IMR-90 (cell line): Measurements from ENCODE around the gene SMARCAD1. TPM values are rescaled to one million over a fixed set of nuclear protein-coding genes. Genes with fewer than 3 reads are reported as not detected.

Experiments used
- ATAC-seq: fragments of 200-7000 bp; cut with Tn5 transposase; 2 replicates; pipeline ENCODE4 v1.9.1; 2020; ENCODE audit warnings: low read depth, mild to moderate bottlenecking, moderate library complexity
- BruUV-seq: library from RNA; stranded (reverse); fragments of 400-500 nt; replicated peaks from 2 replicates; lab custom pipeline; 2021; lab: Mats Ljungman, UMichigan
- CTCF ChIA-PET: fragments of 300-600 bp; formaldehyde crosslinking; extraction: SDS; loops from one replicate; lab custom pipeline; 2021; ENCODE audit warnings: antibody characterized with exemption; lab: Yijun Ruan, JAX
- POLR2A ChIA-PET: fragments of 300-600 bp; sonication (Branson Sonifier 250); formaldehyde crosslinking; loops from one replicate; lab custom pipeline; 2022; ENCODE audit warnings: antibody characterized with exemption; ENCODE audit not compliant: unreplicated experiment; lab: Charles Lee
- DNase-seq: peaks from one replicate; pipeline ENCODE4 v3.0.0; 2013
- H2AFZ ChIP-seq: replicated peaks from 2 replicates; pipeline ENCODE3; 2013; ENCODE audit warnings: low read length, mild to moderate bottlenecking; ENCODE audit not compliant: poor library complexity
- H2AK5ac ChIP-seq: 2 replicates; pipeline ENCODE4 v1.6.1; 2013; ENCODE audit warnings: low read depth, low read length, inconsistent platforms
- H2AK9ac ChIP-seq: replicated peaks from 2 replicates; pipeline ENCODE3; 2013; ENCODE audit warnings: mild to moderate bottlenecking, low read depth, low read length, moderate library complexity; ENCODE audit not compliant: poor library complexity
- H2BK120ac ChIP-seq: 2 replicates; pipeline ENCODE4 v1.6.1; 2013; ENCODE audit warnings: low read depth, low read length, inconsistent platforms
- H2BK15ac ChIP-seq: 3 replicates; pipeline ENCODE4 v1.6.1; 2013; ENCODE audit warnings: low read depth, low read length, inconsistent platforms
- H2BK20ac ChIP-seq: 2 replicates; pipeline ENCODE4 v1.6.1; 2013; ENCODE audit warnings: low read depth, mild to moderate bottlenecking, inconsistent platforms, low read length, moderate library complexity
- H2BK5ac ChIP-seq: 2 replicates; pipeline ENCODE4 v1.6.1; 2013; ENCODE audit warnings: mild to moderate bottlenecking, low read depth, low read length, inconsistent platforms; ENCODE audit not compliant: poor library complexity, severe bottlenecking
- H3K14ac ChIP-seq: replicated peaks from 2 replicates; pipeline ENCODE4 v1.6.1; 2013; ENCODE audit warnings: low read depth, low read length, inconsistent platforms
- H3K18ac ChIP-seq: 2 replicates; pipeline ENCODE4 v1.6.1; 2013; ENCODE audit warnings: low read depth, low read length, control low read depth
- H3K23ac ChIP-seq: 2 replicates; pipeline ENCODE4 v1.6.1; 2013; ENCODE audit warnings: low read depth, low read length, inconsistent platforms
- H3K27ac ChIP-seq: 2 replicates; pipeline ENCODE4 v1.5.1; 2013; ENCODE audit warnings: mild to moderate bottlenecking, control low read depth, low read length; ENCODE audit not compliant: insufficient read depth
- H3K27me3 ChIP-seq: 2 replicates; pipeline ENCODE4 v1.6.1; 2013; ENCODE audit warnings: low read length; ENCODE audit not compliant: control insufficient read depth, insufficient read depth
- H3K36me3 ChIP-seq: 2 replicates; pipeline ENCODE4 v1.6.1; 2013; ENCODE audit warnings: low read length, mixed read lengths; ENCODE audit not compliant: control insufficient read depth, insufficient read depth
- H3K4ac ChIP-seq: 2 replicates; pipeline ENCODE4 v1.6.1; 2013; ENCODE audit warnings: low read depth, low read length, inconsistent platforms
- H3K4me1 ChIP-seq: 2 replicates; pipeline ENCODE4 v1.6.1; 2013; ENCODE audit warnings: low read length, mixed read lengths; ENCODE audit not compliant: control insufficient read depth, insufficient read depth
- H3K4me2 ChIP-seq: 2 replicates; pipeline ENCODE4 v1.6.1; 2013; ENCODE audit warnings: low read depth, mild to moderate bottlenecking, control low read depth, low read length, moderate library complexity
- H3K4me3 ChIP-seq: 2 replicates; pipeline ENCODE4 v1.5.1; 2013; ENCODE audit warnings: low read depth, mild to moderate bottlenecking, control low read depth, low read length, moderate library complexity; ENCODE audit not compliant: insufficient read depth
- H3K56ac ChIP-seq: 2 replicates; pipeline ENCODE4 v1.6.1; 2013; ENCODE audit warnings: low read length, inconsistent platforms; ENCODE audit not compliant: insufficient read depth; ENCODE audit errors: extremely low read depth
- H3K79me1 ChIP-seq, 2 experiments: 2 replicates each; pipeline ENCODE4 v1.6.1; 2013; ENCODE audit warnings: low read length in 2 of 2, inconsistent platforms in 1 of 2, low read depth in 1 of 2
- H3K9ac ChIP-seq: 2 replicates; pipeline ENCODE4 v1.6.1; 2013; ENCODE audit warnings: low read depth, low read length, control low read depth
- H3K9me1 ChIP-seq: 2 replicates; pipeline ENCODE4 v1.6.1; 2013; ENCODE audit warnings: low read length, inconsistent platforms; ENCODE audit not compliant: insufficient read depth
- H3K9me3 ChIP-seq: 2 replicates; pipeline ENCODE4 v1.6.1; 2013; ENCODE audit warnings: low read length; ENCODE audit not compliant: control insufficient read depth, insufficient read depth
- H4K20me1 ChIP-seq: 2 replicates; pipeline ENCODE4 v1.6.1; 2013; ENCODE audit warnings: low read length, inconsistent platforms; ENCODE audit not compliant: insufficient read depth
- H4K5ac ChIP-seq: 2 replicates; pipeline ENCODE4 v1.6.1; 2013; ENCODE audit warnings: mild to moderate bottlenecking, low read depth, low read length, control low read depth
- H4K8ac ChIP-seq, 2 experiments: 2 replicates each; pipeline ENCODE4 v1.6.1; 2013; ENCODE audit warnings: low read depth in 2 of 2, low read length in 2 of 2, control low read depth in 1 of 2, inconsistent platforms in 1 of 2
- H4K91ac ChIP-seq: 2 replicates; pipeline ENCODE4 v1.6.1; 2013; ENCODE audit warnings: low read depth, low read length, inconsistent platforms; ENCODE audit not compliant: insufficient read depth
- BHLHE40 ChIP-seq: fragments of 150-350 bp; IDR thresholded peaks from 2 replicates; pipeline ENCODE4 v1.6.1; 2016; ENCODE audit warnings: mild to moderate bottlenecking, low read depth, low read length
- MAFK ChIP-seq: IDR thresholded peaks from 2 replicates; pipeline ENCODE4 v1.6.1; 2012; ENCODE audit warnings: low read depth, low read length, improper control_type of control experiment
- MXI1 ChIP-seq: IDR thresholded peaks from 2 replicates; pipeline ENCODE4 v1.6.1; 2012; ENCODE audit warnings: low read depth, mild to moderate bottlenecking, low read length, moderate library complexity, borderline replicate concordance
- NFE2L2 ChIP-seq: fragments of 150-350 bp; IDR thresholded peaks from 2 replicates; pipeline ENCODE4 v1.6.1; 2016; ENCODE audit warnings: low read depth, mild to moderate bottlenecking, low read length
- POLR2A ChIP-seq: IDR thresholded peaks from 2 replicates; pipeline ENCODE4 v1.6.1; 2012; ENCODE audit warnings: mild to moderate bottlenecking, low read depth, low read length
- RAD21 ChIP-seq: IDR thresholded peaks from 2 replicates; pipeline ENCODE4 v1.6.1; 2012; ENCODE audit warnings: low read length, improper control_type of control experiment
- RFX5 ChIP-seq: IDR thresholded peaks from 2 replicates; pipeline ENCODE4 v1.8.0; 2012; ENCODE audit warnings: low read depth, mild to moderate bottlenecking, low read length, moderate library complexity
- USF2 ChIP-seq: fragments of 150-350 bp; IDR thresholded peaks from 2 replicates; pipeline ENCODE4 v1.6.1; 2017; ENCODE audit warnings: mild to moderate bottlenecking, antibody characterized with exemption, low read length, low read depth
- WGBS, 2 experiments: methylation state at CpG; one replicate each; pipeline versions ENCODE4 v1.1.5 to v1.1.7; 2013; ENCODE audit warnings: missing lambda C conversion rate in 2 of 2; ENCODE audit not compliant: insufficient read length in 1 of 2; ENCODE audit errors: extremely low coverage in 2 of 2; 5-methylcytosine and 5-hydroxymethylcytosine counted together
- dilution Hi-C: fragments of 300-500 bp; cut with HindIII; formaldehyde crosslinking; loops from one replicate; pipeline ENCODE4 v1.14.3; 2018; ENCODE audit warnings: low sequenced_read_pairs; ENCODE audit not compliant: unreplicated experiment
- in situ Hi-C: fragments of 300-500 bp; cut with MboI; formaldehyde crosslinking; loops from 3 replicates; pipeline ENCODE4 v1.14.3; 2019; ENCODE audit warnings: low sequenced_read_pairs, inconsistent platforms, mixed read lengths
- intact Hi-C: fragments of 100-400 bp; cut with micrococcal nuclease; formaldehyde crosslinking; loops from 2 replicates; pipeline ENCODE4 v1.10.0; 2022
- polyA plus RNA-seq, 3 experiments: library from polyadenylated mRNA; depleted of rRNA; stranded (reverse); fragments of >200 nt; gene quantifications; 2 replicates each; pipeline ENCODE4 v1.2.3, GENCODE V29; 2012; ENCODE audit warnings: low replicate concordance in 1 of 3
- total RNA-seq: library from RNA; depleted of rRNA; stranded (reverse); fragments of >200 nt; gene quantifications from 2 replicates; pipeline ENCODE4 v1.2.3, GENCODE V29; 2012

The SMARCAD1 gene
- total and polyA plus RNA-seq, 2 of the 4 experiments (the other 2 are of a cell fraction) = 12.3 to 35.3 TPM

- TF ChIP-seq NFE2L2 (peak; percentile 4; the same call in 1 of the 2 replicates), BHLHE40 (peak; percentile 97), MXI1 (peak; percentile 66; the same call in 1 of the 2 replicates)
These were observed at the start of gene SMARCAD1 (continued) for GRCh38 chr4:94207469-94208224.

GRCh38 chr4:94158883-94159282 lies 48.8 kb upstream of the SMARCAD1 start:
- no peaks in the 10 kb centered on the region for H3K27me3 ChIP-seq
- H3K9ac ChIP-seq = no peak overlapping the region
- no peak overlapping the region for H3K56ac ChIP-seq
- no peak overlapping the region for H3K27ac ChIP-seq
- H2BK5ac ChIP-seq = no peak overlapping the region
- no peaks in the 10 kb centered on the region for H3K79me1 ChIP-seq
- no peak overlapping the region for H2AK5ac ChIP-seq
- no peaks in the 10 kb centered on the region for H3K36me3 ChIP-seq
- no peak overlapping the region for H4K8ac ChIP-seq
- H3K9me3 ChIP-seq = no peaks in the 10 kb centered on the region; the same call in 1 of the 2 replicates
- H3K14ac ChIP-seq = no peak overlapping the region
- no TSS peak for BruUV-seq
- H2BK20ac ChIP-seq = no peak overlapping the region
- no peak overlapping the region for H3K4ac ChIP-seq
- no peak overlapping the region for H2BK120ac ChIP-seq
- no peaks in the 10 kb centered on the region for H4K20me1 ChIP-seq
- H3K23ac ChIP-seq = no peak overlapping the region
- no peak overlapping the region for H4K91ac ChIP-seq
- no CpG with 5 or more reads among the region's 3 CpGs for WGBS, 2 experiments
- no peak overlapping the region for H3K4me3 ChIP-seq
- H3K18ac ChIP-seq = no peak overlapping the region
- intact Hi-C loops (no loop called here), dilution Hi-C loops (no loop called here), in situ Hi-C loops (no loop called here)
- no peaks in the 10 kb centered on the region for H3K9me1 ChIP-seq
- TF ChIP-seq POLR2A (no peak), RFX5 (no peak), USF2 (no peak), RAD21 (no peak), MAFK (no peak)
- ChIA-PET CTCF (no interaction called here), POLR2A (no interaction called here)
- H3K4me1 ChIP-seq = no peaks in the 10 kb centered on the region
- no peak overlapping the region for H2AFZ ChIP-seq
- H4K5ac ChIP-seq = no peak overlapping the region
- ATAC-seq = no peak
- H3K4me2 ChIP-seq = no peak overlapping the region
- no peak overlapping the region for H2AK9ac ChIP-seq
- H2BK15ac ChIP-seq = no peak overlapping the region
- no peak for DNase-seq
